IPS-15b (cell line): ENCODE results near the gene B4GALNT3.

ENCODE experiments used
- H3K27me3 ChIP-seq: one replicate; pipeline ENCODE4 v1.6.1; 2013; ENCODE audit warnings: low read length; ENCODE audit not compliant: control insufficient read depth, insufficient read depth
- H3K36me3 ChIP-seq: one replicate; pipeline ENCODE4 v1.6.1; 2013; ENCODE audit warnings: low read length; ENCODE audit not compliant: control insufficient read depth, insufficient read depth
- H3K4me1 ChIP-seq: one replicate; pipeline ENCODE4 v1.6.1; 2013; ENCODE audit warnings: mild to moderate bottlenecking, low read length; ENCODE audit not compliant: control insufficient read depth, insufficient read depth
- H3K4me3 ChIP-seq: one replicate; pipeline ENCODE4 v1.5.1; 2013; ENCODE audit warnings: low read depth, low read length
- H3K9ac ChIP-seq: one replicate; pipeline ENCODE4 v1.6.1; 2013; ENCODE audit warnings: low read depth, mild to moderate bottlenecking, low read length
- H3K9me3 ChIP-seq: one replicate; pipeline ENCODE4 v1.6.1; 2013; ENCODE audit warnings: mild to moderate bottlenecking, low read length; ENCODE audit not compliant: control insufficient read depth, insufficient read depth

B4GALNT3 gene

DNA sequence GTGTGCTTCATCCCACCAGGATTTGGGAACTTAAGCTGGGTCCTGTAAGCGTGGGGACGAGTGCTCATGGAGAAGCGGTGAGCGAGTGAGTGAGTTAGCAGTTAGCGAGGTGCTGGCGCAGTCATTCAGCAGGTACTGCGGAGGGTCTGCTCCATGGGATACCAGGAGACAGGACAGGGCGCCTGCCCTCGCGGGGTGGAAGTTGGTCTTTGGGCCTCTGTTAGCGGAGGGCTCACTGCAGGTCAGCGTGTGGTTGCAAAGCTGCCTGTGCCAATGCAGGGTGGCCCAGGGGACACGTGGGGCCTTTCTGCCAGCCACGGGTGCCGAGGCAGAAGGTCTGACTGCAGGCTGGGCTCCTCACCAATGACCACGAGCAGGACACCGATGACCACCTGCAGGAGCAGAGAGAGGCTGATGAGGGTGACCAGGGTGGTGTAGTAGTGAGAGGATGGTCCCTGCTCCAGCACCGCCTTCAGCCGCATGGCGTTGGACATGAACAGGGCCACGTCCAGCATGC is 105.9 kb downstream of the B4GALNT3 start:
- Histone ChIP-seq H3K9ac (no peak overlapping the region), H3K4me3 (no peak overlapping the region), H3K36me3 (peaks cover 3% of the 10 kb centered on the region), H3K9me3 (no peaks in the 10 kb centered on the region), H3K27me3 (peaks cover 5% of the 10 kb centered on the region), H3K4me1 (no peaks in the 10 kb centered on the region)

DNA sequence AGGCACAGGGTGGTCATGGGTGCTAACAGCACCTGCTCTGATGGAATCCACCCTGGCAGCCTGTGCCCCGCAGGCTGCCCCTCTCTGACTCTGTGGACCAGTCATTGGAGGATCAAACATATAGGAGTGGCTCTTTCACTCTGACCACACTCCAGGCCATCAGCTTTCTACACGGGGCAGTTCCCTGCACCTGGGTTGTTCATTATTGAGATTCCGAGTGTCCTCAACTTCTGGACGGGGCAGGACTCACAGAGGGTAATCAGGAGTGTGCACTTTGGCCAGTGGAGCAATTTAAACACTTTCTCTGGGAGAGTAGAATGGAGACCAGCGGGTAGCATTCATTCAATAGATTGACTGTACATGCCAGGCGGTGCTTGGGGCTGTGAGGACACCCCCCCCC is 108.7 kb downstream of the B4GALNT3 start:
- no peaks in the 10 kb centered on the region for H3K4me1 ChIP-seq

GRCh38 chr12:569091-569676 is 109.4 kb downstream of the B4GALNT3 start:
- peaks cover 5% of the 10 kb centered on the region for H3K27me3 ChIP-seq
- H3K4me1 ChIP-seq, result no peaks in the 10 kb centered on the region
- no peaks in the 10 kb centered on the region for H3K9me3 ChIP-seq
- no peak overlapping the region for H3K9ac ChIP-seq
- no peaks in the 10 kb centered on the region for H3K36me3 ChIP-seq
- peak overlapping the region; percentile 66 for H3K4me3 ChIP-seq

More for the DNA sequence above, 108.7 kb downstream of the B4GALNT3 start:
- H3K4me3 ChIP-seq, result no peak overlapping the region
- peaks cover 5% of the 10 kb centered on the region for H3K27me3 ChIP-seq
- no peaks in the 10 kb centered on the region for H3K36me3 ChIP-seq
- no peaks in the 10 kb centered on the region for H3K9me3 ChIP-seq
- H3K9ac ChIP-seq, result no peak overlapping the region

DNA sequence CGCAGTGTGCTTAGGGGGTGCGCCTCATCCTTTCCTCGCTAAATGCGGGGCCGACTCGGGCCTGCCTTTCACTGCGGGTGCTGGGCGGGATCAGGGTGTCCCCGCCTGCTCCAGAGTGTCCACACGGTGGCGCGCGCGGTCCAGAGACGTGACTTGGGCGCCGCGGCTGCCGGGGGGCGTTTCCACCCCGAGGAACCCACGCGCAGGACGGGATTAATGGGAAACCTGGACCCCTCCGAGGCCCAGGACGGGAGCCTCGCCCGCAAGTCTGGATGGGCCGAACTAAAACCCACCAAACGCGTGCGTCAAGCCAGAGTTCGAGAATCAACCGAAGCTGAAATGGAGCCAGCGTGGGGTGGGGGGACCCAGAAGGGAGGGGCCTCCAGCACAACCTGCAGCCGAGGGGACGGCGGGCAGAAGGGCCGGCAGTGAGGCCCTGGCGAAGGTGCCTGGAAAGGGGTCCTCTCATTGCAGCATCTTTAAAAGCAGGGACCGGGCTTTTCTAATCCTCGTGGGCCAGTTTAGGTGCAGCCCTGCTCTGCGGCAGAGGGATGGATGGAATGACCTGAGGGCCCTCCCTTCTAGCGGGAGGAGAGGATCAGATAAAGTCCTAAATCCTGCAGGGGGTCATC is 110.2 kb downstream of the B4GALNT3 start:
- Histone ChIP-seq H3K36me3 (no peaks in the 10 kb centered on the region), H3K4me1 (no peaks in the 10 kb centered on the region), H3K4me3 (peak overlapping the region; percentile 66), H3K27me3 (peaks cover 5% of the 10 kb centered on the region), H3K9me3 (no peaks in the 10 kb centered on the region), H3K9ac (peak overlapping the region; percentile 8)

DNA sequence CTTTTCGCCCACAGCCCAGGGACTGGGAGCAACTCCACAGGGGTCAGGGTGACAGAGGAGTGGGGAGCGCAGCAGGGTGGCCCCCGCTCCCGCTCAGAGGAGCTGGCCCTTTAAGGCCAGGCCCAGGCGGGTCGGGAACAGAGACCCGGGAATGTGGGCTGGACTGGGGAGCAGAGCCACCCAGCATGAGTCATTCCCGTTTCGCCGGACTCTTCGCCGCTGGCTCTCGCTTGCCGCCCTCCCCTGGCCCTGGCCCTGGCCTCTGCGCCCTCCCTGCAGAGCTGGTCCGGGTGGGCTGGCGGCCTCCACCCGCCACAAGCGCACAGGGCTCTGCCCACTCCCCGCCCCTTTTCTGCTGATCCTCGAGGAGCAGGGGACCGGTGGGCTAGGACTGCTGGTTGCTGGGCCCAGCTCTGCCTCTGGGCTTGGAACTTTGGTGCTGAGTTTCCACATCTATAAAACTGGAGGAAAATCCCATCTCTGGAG is 110.7 kb downstream of the B4GALNT3 start:
- H3K4me3 ChIP-seq, result peak overlapping the region; percentile 66
- peaks cover 7% of the 10 kb centered on the region for H3K27me3 ChIP-seq
- H3K36me3 ChIP-seq, result no peaks in the 10 kb centered on the region
- no peaks in the 10 kb centered on the region for H3K4me1 ChIP-seq
- peak overlapping the region; percentile 32 for H3K9ac ChIP-seq
- no peaks in the 10 kb centered on the region for H3K9me3 ChIP-seq

- Histone ChIP-seq H3K4me3 (peak overlapping the region; percentile 66), H3K27me3 (peaks cover 11% of the 10 kb centered on the region), H3K9me3 (no peaks in the 10 kb centered on the region), H3K36me3 (no peaks in the 10 kb centered on the region), H3K4me1 (peaks cover 2% of the 10 kb centered on the region), H3K9ac (peak overlapping the region; percentile 32)
Measured at GRCh38 chr12:570921-571794, 111.4 kb downstream of the B4GALNT3 start.

DNA sequence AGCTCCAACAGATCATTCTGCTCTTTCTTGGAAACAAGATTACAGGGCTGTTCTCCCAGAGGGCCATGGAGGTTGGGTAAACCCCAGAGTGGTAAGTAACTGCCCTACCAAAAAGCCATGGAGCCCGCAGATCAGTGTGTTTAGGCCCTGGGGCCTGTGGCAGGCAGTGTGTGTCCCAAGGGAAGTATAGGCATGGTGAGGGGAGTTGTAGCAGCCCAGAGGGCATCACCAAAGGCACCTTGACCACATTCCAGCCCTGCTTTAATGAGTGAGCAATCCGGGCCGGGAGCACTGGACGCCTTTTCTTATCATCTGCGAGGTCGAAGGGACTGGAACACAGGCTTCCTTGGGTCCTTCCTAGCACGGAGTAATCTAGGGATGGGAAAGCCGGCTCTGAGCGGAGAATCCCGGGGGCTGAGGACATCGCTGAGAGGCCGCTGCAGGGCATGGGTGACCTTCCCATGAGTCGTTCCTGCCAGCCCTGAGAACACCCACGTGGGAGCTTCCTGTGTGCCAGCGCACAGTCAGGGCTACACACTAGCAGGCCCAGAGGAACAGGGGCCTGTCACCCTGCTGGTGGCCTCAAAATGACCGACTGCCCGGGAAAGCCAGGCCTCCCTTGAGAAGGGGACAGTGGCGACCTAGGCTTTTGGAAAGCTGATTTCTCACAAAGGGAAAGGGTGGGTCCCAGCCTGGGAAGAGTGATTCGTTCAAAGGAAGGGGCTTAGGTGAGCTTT is 112.2 kb downstream of the B4GALNT3 start:
- Histone ChIP-seq H3K27me3 (peaks cover 17% of the 10 kb centered on the region), H3K36me3 (no peaks in the 10 kb centered on the region), H3K4me1 (peaks cover 2% of the 10 kb centered on the region), H3K9me3 (no peaks in the 10 kb centered on the region), H3K4me3 (no peak overlapping the region), H3K9ac (no peak overlapping the region)

DNA sequence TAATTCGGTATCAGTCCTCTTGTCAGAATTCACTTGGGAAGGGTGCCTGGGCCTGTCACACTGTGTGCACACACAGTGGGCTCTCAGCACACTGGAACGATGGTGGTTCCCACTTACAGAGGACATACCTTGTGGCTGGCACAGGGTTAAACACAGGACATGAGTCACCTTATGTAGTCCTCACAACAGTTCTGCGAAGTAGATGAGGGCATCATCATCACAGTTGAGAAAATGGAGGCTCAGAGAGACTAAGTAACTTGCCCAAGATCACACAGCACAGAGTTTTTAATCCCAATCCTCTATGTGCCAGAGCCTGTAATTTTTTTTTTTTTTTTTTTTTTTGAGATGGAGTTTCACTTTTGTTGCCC is 112.8 kb downstream of the B4GALNT3 start:
- Histone ChIP-seq H3K36me3 (no peaks in the 10 kb centered on the region), H3K4me3 (no peak overlapping the region), H3K9me3 (no peaks in the 10 kb centered on the region), H3K9ac (no peak overlapping the region), H3K4me1 (peaks cover 2% of the 10 kb centered on the region), H3K27me3 (peaks cover 17% of the 10 kb centered on the region)

GRCh38 chr12:573232-573631 is 113.5 kb downstream of the B4GALNT3 start:
- Histone ChIP-seq H3K4me1 (peaks cover 2% of the 10 kb centered on the region), H3K9me3 (no peaks in the 10 kb centered on the region), H3K4me3 (no peak overlapping the region), H3K36me3 (no peaks in the 10 kb centered on the region), H3K27me3 (peaks cover 17% of the 10 kb centered on the region), H3K9ac (no peak overlapping the region)

DNA sequence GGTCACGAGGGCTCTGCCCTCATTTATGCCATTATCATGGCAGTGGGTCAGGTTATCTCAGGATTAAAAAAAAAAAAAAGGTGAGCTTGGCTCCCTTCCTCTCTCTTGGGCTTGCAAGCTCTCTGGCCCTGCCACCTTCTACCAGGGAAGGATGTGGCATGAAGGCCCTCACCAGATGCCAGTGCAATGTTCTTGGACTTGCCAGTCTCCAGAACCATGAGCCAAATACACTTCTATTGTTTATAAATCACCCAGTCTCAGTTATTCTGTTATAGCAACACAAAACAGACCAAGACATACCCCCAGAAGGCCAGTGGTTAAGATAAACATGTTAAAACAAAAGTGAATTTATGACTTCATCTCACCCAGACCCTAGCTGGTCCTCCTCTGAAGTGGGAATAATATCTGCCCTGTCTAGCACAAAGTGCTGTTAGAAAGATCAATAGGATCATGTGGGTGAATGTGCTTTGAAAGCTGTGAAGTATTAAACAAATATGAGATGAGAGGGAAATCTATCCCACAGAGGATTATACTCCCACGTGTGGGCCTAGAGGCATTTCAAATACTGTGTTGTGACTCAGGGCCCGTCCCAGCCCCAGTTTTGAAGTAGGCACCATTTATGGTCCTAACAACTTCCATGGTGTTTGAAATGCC is 114.9 kb downstream of the B4GALNT3 start:
- H3K36me3 ChIP-seq, result no peaks in the 10 kb centered on the region
- H3K4me1 ChIP-seq, result peaks cover 2% of the 10 kb centered on the region
- H3K27me3 ChIP-seq, result peaks cover 12% of the 10 kb centered on the region
- no peaks in the 10 kb centered on the region for H3K9me3 ChIP-seq
- H3K4me3 ChIP-seq, result no peak overlapping the region
- H3K9ac ChIP-seq, result no peak overlapping the region

DNA sequence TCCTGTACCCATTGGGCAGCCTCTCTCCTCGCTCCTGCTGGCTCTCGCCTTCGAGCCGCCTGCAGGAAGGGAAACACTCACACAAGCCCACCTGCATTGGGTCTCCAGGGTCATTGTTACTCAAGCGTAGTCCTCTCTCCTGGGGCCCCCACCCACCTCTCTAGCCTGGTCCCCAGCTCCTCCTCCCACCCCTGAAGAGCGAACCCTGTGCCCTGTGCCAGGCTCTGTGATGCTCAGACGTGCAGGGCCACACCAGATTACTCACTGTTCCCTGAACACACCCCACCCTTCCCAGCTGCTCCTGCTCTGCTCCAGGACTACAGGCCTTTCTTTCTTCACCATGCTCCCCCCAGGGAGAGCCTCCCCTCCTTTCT is 115.4 kb downstream of the B4GALNT3 start:
- Histone ChIP-seq H3K9ac (no peak overlapping the region), H3K4me3 (no peak overlapping the region), H3K27me3 (peaks cover 12% of the 10 kb centered on the region), H3K9me3 (no peaks in the 10 kb centered on the region), H3K4me1 (peaks cover 2% of the 10 kb centered on the region), H3K36me3 (no peaks in the 10 kb centered on the region)
